Keratinocyte (primary cell): Measurements from ENCODE around the gene MRM3. TPM values are rescaled to one million over a fixed set of nuclear protein-coding genes. Genes with fewer than 3 reads are reported as not detected.
"Not testable (repeated sequence)": the region's sequence is repeated elsewhere in the genome, so short reads cannot be mapped to it uniquely, and the experiment has no call there.

Experiments used
- DNase-seq: peaks from one replicate; pipeline ENCODE4 v3.0.0-alpha.2; 2011; ENCODE audit warnings: low read depth, missing footprints, low spot score
- FAIRE-seq: peaks from 2 replicates; lab custom pipeline; 2011; peaks lifted over from hg19 to GRCh38; lab: Jason Lieb, UNC
- H2AFZ ChIP-seq: 2 replicates; pipeline ENCODE4 v1.6.0; 2012; ENCODE audit warnings: low read length, control low read depth, inconsistent platforms; ENCODE audit not compliant: control insufficient read depth
- H3K27ac ChIP-seq: 2 replicates; pipeline ENCODE4 v1.5.1; 2011; ENCODE audit warnings: low read length; ENCODE audit not compliant: control insufficient read depth, insufficient read depth
- H3K27me3 ChIP-seq: 3 replicates; pipeline ENCODE4 v1.6.0; 2011; ENCODE audit warnings: low read length; ENCODE audit not compliant: control insufficient read depth, insufficient read depth; ENCODE audit errors: extremely low read depth
- H3K36me3 ChIP-seq, 2 experiments: 2 replicates in 1 of 2; 3 replicates in 1 of 2; pipeline ENCODE4 v1.5.1; 2011; ENCODE audit warnings: low read length in 2 of 2, mild to moderate bottlenecking in 1 of 2; ENCODE audit not compliant: control insufficient read depth in 2 of 2, insufficient read depth in 2 of 2; ENCODE audit errors: extremely low read depth in 1 of 2
- H3K4me1 ChIP-seq: 3 replicates; pipeline ENCODE4 v1.5.1; 2011; ENCODE audit warnings: low read length; ENCODE audit not compliant: control insufficient read depth, insufficient read depth; ENCODE audit errors: extremely low read depth
- H3K4me2 ChIP-seq: 3 replicates; pipeline ENCODE4 v1.6.0; 2011; ENCODE audit warnings: low read depth, low read length; ENCODE audit not compliant: control insufficient read depth, insufficient read depth; ENCODE audit errors: extremely low read depth
- H3K4me3 ChIP-seq, 3 experiments: fragments of 200-600 bp in 1 of 3; sonication (generic) in 1 of 3; 2 replicates in 2 of 3; 3 replicates in 1 of 3; pipeline ENCODE4 v1.5.1; 2011 to 2016; ENCODE audit warnings: low read length in 3 of 3, mild to moderate bottlenecking in 3 of 3, control low read depth in 2 of 3, inconsistent platforms in 1 of 3, low read depth in 1 of 3, mixed read lengths in 1 of 3, mixed run types in 1 of 3, moderate library complexity in 1 of 3; ENCODE audit not compliant: control insufficient read depth in 2 of 3, insufficient read depth in 2 of 3; ENCODE audit errors: extremely low read depth in 1 of 3
- H3K79me2 ChIP-seq: 2 replicates; pipeline ENCODE4 v1.6.0; 2012; ENCODE audit warnings: low read length; ENCODE audit not compliant: control insufficient read depth, insufficient read depth
- H3K9ac ChIP-seq: 3 replicates; pipeline ENCODE4 v1.6.0; 2011; ENCODE audit warnings: low read length; ENCODE audit not compliant: control insufficient read depth, insufficient read depth; ENCODE audit errors: extremely low read depth
- H3K9me1 ChIP-seq: 3 replicates; pipeline ENCODE4 v1.6.0; 2011; ENCODE audit warnings: low read length; ENCODE audit not compliant: control insufficient read depth, insufficient read depth; ENCODE audit errors: extremely low read depth
- H3K9me3 ChIP-seq: 2 replicates; pipeline ENCODE4 v1.5.1; 2012; ENCODE audit warnings: low read depth, low read length; ENCODE audit not compliant: control insufficient read depth
- H4K20me1 ChIP-seq: 3 replicates; pipeline ENCODE4 v1.6.0; 2011; ENCODE audit warnings: low read length; ENCODE audit not compliant: control insufficient read depth, insufficient read depth; ENCODE audit errors: extremely low read depth
- EZH2 ChIP-seq: IDR thresholded peaks from one replicate; pipeline ENCODE4 v1.6.1; 2012; ENCODE audit warnings: inconsistent platforms, mild to moderate bottlenecking, low read length, moderate library complexity
- dilution Hi-C: fragments of 300-500 bp; cut with MboI; formaldehyde crosslinking; loops from one replicate; pipeline ENCODE4 v1.7.0; 2020; ENCODE audit warnings: low sequenced_read_pairs; ENCODE audit not compliant: extremely low pct_ligation_motif_present
- polyA plus RNA-seq, 5 experiments: library from polyadenylated mRNA; depleted of rRNA in 3 of 5; stranded (reverse) in 3 of 5; stranded (forward) in 1 of 5; unstranded in 1 of 5; fragments of >200 nt; gene quantifications; 1 replicate in 1 of 5; 2 replicates in 3 of 5; 3 replicates in 1 of 5; pipeline versions ENCODE4 v1.2.1 to v1.2.3, GENCODE V29; 2011 to 2012; ENCODE audit warnings: missing spikeins in 2 of 5, low read depth in 1 of 5, low replicate concordance in 1 of 5
- TF ChIP-seq, protein P1 (sequence below), 3 experiments: IDR thresholded peaks in 1 of 3; conservative IDR thresholded peaks in 1 of 3; optimal IDR thresholded peaks in 1 of 3; 2 replicates in 2 of 3; 3 replicates in 1 of 3; pipeline versions ENCODE3 to v1.5.1; 2011; ENCODE audit warnings: low read length in 3 of 3, mild to moderate bottlenecking in 3 of 3, moderate library complexity in 2 of 3, control low read depth in 1 of 3, inconsistent platforms in 1 of 3; ENCODE audit not compliant: insufficient read depth in 2 of 3; ENCODE audit errors: extremely low read depth in 1 of 3

Gene MRM3
- polyA plus RNA-seq, 1 donor (not counting 4 experiments of a cell fraction or from before 2014, with no cell fraction given) = 15.5 TPM

DNA sequence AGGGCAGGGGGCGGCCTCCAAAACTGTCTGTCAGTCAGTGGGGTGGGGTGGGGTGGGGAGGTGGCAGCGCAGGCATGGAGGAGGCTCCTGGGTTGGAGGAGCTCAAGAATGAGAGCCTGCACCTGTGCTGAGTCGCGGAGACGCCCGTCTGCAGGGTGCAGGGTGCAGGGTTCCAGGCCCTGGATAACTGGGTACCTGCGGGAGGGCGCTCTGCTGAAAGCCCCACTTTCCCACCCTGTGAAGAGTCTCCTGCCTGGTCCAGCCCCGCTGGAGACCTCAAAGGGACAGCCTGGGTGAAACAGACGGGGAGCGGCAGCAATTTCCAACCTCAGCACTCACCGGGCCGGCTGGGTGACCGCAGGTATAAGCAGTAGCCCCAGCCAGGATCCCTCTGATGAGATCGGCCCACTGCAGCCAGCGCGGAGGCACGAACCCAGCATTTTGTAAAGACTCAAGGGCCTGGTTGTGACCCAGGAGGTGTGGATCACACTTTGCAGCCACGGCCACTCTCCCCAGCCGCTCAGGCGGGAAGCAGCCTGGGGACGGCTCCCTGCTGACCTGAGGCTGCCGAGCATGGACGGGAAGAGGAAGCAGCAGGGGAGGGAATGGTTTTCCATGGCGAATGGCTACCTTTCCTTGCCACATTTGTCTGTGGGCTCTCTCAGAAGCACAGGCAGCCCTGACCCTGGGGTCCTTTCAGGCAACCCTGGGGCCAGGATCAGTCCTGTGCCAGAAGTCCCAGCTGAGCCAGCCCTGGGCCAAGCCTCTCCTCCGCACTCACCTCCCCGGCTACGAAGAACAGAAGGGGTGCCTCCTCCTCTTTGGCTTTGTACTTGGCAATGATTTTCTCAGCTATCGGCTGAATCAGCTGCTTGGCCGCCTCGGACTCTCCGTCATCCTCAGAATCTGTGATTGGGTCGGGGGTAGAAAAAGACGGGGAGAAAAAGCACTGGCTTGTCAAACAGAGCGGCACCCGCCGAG, 21.0 kb downstream of the MRM3 start:
- dilution Hi-C loops = no loop called here
- no peak overlapping the region for H3K4me2 ChIP-seq
- FAIRE-seq (no peak), DNase-seq (no peak)
- no peaks in the 10 kb centered on the region for H3K4me1 ChIP-seq
- no peaks in the 10 kb centered on the region for H3K9me3 ChIP-seq
- H4K20me1 ChIP-seq = no peaks in the 10 kb centered on the region
- H3K27me3 ChIP-seq = no peaks in the 10 kb centered on the region
- peaks cover 21 to 40% of the 10 kb centered on the region in 2 experiments for H3K36me3 ChIP-seq
- H3K79me2 ChIP-seq = peaks cover 2% of the 10 kb centered on the region
- no peak overlapping the region for H3K4me3 ChIP-seq
- TF ChIP-seq, protein P1, sequence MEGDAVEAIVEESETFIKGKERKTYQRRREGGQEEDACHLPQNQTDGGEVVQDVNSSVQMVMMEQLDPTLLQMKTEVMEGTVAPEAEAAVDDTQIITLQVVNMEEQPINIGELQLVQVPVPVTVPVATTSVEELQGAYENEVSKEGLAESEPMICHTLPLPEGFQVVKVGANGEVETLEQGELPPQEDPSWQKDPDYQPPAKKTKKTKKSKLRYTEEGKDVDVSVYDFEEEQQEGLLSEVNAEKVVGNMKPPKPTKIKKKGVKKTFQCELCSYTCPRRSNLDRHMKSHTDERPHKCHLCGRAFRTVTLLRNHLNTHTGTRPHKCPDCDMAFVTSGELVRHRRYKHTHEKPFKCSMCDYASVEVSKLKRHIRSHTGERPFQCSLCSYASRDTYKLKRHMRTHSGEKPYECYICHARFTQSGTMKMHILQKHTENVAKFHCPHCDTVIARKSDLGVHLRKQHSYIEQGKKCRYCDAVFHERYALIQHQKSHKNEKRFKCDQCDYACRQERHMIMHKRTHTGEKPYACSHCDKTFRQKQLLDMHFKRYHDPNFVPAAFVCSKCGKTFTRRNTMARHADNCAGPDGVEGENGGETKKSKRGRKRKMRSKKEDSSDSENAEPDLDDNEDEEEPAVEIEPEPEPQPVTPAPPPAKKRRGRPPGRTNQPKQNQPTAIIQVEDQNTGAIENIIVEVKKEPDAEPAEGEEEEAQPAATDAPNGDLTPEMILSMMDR (optimal IDR thresholded peaks at IDR 0.05 in 1 of 3, IDR thresholded peaks at IDR 0.05 in 1 of 3, conservative IDR thresholded peaks at IDR 0.05 in 1 of 3; ENCODE audit: extremely low read depth in 1 of 3, insufficient read depth in 2 of 3, low read length in 3 of 3) = no peak
- TF ChIP-seq EZH2 = no peak
- no peaks in the 10 kb centered on the region for H3K9me1 ChIP-seq
- H3K27ac ChIP-seq = no peak overlapping the region
- H3K9ac ChIP-seq = no peak overlapping the region
- H2AFZ ChIP-seq = no peak overlapping the region

DNA sequence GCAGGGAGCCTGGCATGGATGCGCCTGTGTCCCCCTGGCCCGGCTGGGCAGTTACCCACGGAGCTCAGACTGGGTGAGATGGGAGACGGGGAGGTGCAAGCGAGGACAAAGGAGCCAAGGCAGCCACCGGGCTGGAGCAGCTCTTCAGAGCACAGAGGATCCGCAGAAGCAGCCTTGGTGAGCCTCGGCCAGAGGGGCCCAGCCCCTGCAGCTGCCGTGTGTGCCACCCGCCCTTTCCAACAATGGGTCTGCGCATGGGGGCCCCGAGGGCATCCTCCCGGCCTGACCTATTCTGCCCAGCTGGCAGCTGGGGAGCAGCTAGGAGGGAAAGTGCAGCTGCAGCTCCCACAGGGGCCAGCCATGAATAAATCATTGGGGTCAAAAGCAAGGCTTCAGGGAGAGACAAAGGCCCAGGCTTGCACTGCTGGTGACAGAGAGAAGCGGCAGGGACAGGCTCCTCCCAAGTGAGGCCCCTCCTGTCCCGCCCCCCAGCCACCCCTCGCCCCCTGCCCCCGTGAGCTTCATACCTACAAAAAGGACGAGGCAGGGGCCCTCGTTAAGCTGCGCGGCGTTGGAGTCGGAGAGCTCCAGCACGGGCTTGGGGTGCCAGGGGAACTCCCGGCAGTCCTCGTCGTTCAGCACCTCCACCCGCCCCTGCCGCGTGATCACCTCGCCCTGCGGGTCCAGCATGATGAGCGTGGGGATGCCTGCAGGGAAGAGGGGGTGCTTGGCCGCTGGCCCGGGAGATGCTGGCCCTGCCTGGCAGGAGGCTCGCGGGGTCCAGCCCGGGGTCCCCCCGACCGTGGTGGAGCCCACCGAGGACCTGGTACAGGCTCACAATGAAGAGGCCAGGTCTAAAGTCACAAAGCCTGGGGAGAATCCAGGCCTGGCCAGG, 22.6 kb downstream of the MRM3 start:
- no peak overlapping the region for H3K27ac ChIP-seq
- no peak overlapping the region for H3K4me2 ChIP-seq
- no peak overlapping the region for H3K4me3 ChIP-seq
- H3K9me3 ChIP-seq = no peaks in the 10 kb centered on the region
- TF ChIP-seq, protein P1 (optimal IDR thresholded peaks at IDR 0.05 in 1 of 3, IDR thresholded peaks at IDR 0.05 in 1 of 3, conservative IDR thresholded peaks at IDR 0.05 in 1 of 3; ENCODE audit: extremely low read depth in 1 of 3, insufficient read depth in 2 of 3, low read length in 3 of 3) = no peak
- no peak for TF ChIP-seq EZH2
- FAIRE-seq (no peak), DNase-seq (no peak)
- H4K20me1 ChIP-seq = peaks cover 4% of the 10 kb centered on the region
- no peaks in the 10 kb centered on the region for H3K27me3 ChIP-seq
- H3K4me1 ChIP-seq = no peaks in the 10 kb centered on the region
- H2AFZ ChIP-seq = no peak overlapping the region
- H3K36me3 ChIP-seq = peaks cover 25 to 34% of the 10 kb centered on the region in 2 experiments
- no peaks in the 10 kb centered on the region for H3K9me1 ChIP-seq
- H3K79me2 ChIP-seq = peaks cover 11% of the 10 kb centered on the region
- no peak overlapping the region for H3K9ac ChIP-seq
- dilution Hi-C loops = no loop called here

DNA sequence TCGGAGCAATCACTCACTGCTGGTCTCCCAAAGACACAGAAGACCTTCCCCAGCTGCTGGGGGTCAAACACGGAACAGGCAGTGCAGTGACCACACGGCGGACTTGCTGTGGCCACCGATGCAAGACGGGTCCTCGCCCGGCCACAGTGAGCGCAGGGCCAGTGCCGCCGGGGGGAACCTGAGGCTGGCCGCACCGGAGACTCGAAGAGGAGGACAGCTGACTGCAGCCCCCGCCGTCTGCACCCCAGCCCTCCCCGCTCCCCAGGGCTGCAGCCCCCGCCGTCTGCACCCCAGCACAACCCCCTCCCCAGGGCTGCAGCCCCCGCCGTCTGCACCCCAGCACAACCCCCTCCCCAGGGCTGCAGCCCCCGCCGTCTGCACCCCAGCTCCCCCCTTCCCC, 23.7 kb downstream of the MRM3 start:
- not testable (repeated sequence) for H3K4me3 ChIP-seq, H3K4me1 ChIP-seq
- H3K36me3 ChIP-seq = peaks cover 25 to 34% of the 10 kb centered on the region in 2 experiments

More for the DNA sequence above, 23.7 kb downstream of the MRM3 start:
- H3K9me3 ChIP-seq, H4K20me1 ChIP-seq, H3K4me2 ChIP-seq, dilution Hi-C loops, H3K27ac ChIP-seq, H2AFZ ChIP-seq, FAIRE-seq, DNase-seq, H3K9ac ChIP-seq, H3K27me3 ChIP-seq, H3K9me1 ChIP-seq: not testable (repeated sequence)
- H3K79me2 ChIP-seq = peaks cover 16% of the 10 kb centered on the region
